ENCODE results near the gene PPARG.
"Not testable (repeated sequence)": the region's sequence is repeated elsewhere in the genome, so short reads cannot be mapped to it uniquely, and the experiment has no call there.

PPARG gene

DNA sequence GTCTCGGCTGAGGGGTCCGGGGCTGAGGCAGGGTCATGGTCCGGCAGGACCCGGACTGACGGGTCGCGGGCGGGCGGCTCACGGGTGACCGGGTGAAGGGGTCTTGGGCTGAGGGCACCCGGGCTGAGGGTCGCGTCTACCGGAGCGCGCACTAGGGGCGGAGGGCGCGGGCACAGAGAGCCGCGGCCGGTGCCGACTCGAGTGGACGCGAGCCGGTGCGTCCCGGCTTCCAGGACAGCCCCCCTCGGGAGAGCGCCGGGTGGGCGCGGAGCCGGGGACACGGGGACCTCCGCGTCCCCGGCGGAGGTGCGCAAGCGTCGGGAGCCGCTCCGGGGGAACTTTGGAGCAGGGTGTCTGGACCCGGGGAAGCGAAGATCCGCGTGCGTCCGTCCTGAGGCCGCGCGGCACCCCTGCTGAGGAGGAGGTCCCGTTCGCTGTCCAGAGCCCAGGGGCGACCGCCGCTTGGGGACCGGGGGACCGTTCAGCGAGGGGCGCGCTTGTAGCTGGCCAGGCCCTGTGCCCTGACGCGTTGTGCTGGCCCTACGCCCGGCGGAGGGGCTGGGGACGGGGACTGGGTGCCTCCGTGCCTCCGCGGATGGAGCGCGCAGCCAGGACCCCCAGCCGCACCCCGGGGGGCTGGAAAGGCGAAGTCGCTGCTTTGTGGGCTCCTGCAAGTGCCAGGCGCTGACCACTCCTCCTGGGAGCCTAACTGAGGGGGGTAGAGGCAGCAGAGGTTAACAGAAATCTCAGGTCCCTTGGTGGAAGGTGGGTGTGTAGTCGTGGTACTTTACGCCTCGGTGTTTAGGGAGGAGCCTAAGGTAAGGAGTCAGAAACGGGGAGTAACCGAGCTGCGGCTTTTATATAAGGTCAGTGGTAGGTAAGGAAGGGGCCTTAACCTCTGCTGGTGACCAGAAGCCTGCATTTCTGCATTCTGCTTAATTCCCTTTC, at the start of gene PPARG:
Gene PPARG, plus strand, starts transcription at position 889 of the 948 bp plus-strand sequence. CDS start 90,642 bp downstream, outside the sequence.
- DNase-seq (ENCODE audit: low read depth in 2 of 2) = no peak

GRCh38 chr3:12239301-12239700, 49.6 kb upstream of the PPARG start:
- DNase-seq (ENCODE audit: low read depth in 2 of 2) = no peak

DNA sequence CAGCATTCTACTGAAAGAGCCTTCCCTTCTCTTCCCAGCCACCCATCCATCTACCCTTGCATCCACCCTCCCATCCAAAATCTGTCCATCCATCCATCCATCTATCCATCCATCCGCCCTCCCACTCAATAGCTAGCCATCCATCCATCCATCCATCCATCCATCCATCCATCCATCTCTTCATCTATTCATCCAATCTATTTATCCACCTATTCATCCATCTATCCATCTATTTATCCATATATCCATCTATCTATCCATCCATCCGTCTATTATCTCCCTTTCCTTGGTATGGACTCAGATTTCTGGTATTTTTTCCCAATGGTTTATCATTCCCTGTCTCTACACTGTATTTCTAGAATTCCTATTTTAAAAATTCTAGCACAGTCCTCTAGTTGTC, 46.1 kb upstream of the PPARG start:
- DNase-seq (ENCODE audit: low read depth in 2 of 2) = no peak

GRCh38 chr3:12246497-12247163, 42.2 kb upstream of the PPARG start:
- no peak for DNase-seq (ENCODE audit: low read depth in 2 of 2)

DNA sequence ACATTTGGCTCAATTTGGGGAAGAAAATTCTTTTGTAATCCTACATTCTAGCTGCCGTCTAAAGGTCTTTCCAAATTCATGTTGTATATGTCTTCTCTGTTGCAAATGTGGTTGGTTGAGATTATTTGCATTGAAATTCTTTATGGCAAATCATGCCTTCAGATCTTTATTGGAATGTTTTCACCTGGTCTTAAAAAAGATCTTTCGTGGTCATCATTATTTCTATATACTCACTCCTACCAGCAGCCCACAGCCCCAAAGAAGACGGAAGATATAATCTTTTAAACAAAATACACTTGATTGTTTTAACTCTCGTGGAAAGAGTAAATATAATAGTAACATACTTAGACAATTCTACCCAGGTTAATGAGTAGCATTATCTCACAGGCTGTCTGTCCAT, 41.5 kb upstream of the PPARG start:
- DNase-seq (ENCODE audit: low read depth in 2 of 2) = no peak

GRCh38 chr3:12249519-12249918, 39.4 kb upstream of the PPARG start:
- no peak for DNase-seq (ENCODE audit: low read depth in 2 of 2)

GRCh38 chr3:12252889-12253288, 36.0 kb upstream of the PPARG start:
- no peak for DNase-seq (ENCODE audit: low read depth in 2 of 2)

GRCh38 chr3:12253516-12254343, 35.1 kb upstream of the PPARG start:
- no peak for DNase-seq (ENCODE audit: low read depth in 2 of 2)

DNA sequence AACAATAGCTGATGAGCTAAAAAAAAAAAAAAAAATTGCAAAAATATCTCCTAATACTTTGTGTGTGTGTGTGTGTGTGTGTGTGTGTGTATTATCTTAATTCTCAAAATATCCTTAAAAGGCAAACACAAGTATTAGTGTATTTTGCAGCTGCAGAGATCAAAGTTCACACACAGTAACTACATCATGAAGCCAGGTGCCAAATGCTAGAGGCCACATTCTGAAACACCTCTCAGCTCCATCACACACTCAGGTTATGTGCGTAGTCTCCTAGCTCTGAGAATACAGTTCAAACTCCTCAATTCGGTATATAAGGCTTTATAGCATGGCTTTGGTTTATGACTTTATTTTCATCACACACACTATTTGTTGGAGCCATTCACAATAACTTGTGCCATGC, 33.5 kb upstream of the PPARG start:
- DNase-seq (ENCODE audit: low read depth in 2 of 2) = no peak

GRCh38 chr3:12258911-12259310, 30.0 kb upstream of the PPARG start:
- no peak for DNase-seq (ENCODE audit: low read depth in 2 of 2)

DNA sequence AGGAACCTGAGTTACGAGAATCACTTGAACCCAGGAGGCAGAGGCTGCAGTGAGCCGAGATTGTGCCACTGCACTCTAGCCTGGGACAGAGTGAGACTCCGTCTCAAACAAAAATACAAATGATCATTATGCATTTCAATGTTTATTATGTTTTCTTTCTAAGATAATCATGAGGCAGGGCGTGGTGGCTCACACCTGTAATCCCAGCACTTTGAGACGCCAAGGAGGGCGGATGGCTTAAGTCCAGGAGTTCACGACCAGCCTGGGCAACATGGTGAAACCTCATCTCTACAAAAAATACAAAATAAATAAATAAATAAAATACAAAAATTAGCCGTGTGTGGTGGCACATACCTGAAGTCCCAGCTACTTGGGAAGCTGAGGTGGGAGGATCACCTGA, 26.7 kb upstream of the PPARG start:
- not testable (repeated sequence) for DNase-seq (ENCODE audit: low read depth in 2 of 2)

GRCh38 chr3:12265508-12265907, 23.4 kb upstream of the PPARG start:
- DNase-seq (ENCODE audit: low read depth in 2 of 2) = no peak

- DNase-seq (ENCODE audit: low read depth in 2 of 2) = no peak
Measured at GRCh38 chr3:12266038-12266437, 22.8 kb upstream of the PPARG start.

GRCh38 chr3:12267376-12268030, 21.4 kb upstream of the PPARG start:
- no peak for DNase-seq (ENCODE audit: low read depth in 2 of 2)

- DNase-seq (ENCODE audit: low read depth in 2 of 2) = no peak
Measured at GRCh38 chr3:12268049-12268735, 20.7 kb upstream of the PPARG start.

- no peak for DNase-seq (ENCODE audit: low read depth in 2 of 2)
Measured at GRCh38 chr3:12270976-12271375, 17.9 kb upstream of the PPARG start.

DNA sequence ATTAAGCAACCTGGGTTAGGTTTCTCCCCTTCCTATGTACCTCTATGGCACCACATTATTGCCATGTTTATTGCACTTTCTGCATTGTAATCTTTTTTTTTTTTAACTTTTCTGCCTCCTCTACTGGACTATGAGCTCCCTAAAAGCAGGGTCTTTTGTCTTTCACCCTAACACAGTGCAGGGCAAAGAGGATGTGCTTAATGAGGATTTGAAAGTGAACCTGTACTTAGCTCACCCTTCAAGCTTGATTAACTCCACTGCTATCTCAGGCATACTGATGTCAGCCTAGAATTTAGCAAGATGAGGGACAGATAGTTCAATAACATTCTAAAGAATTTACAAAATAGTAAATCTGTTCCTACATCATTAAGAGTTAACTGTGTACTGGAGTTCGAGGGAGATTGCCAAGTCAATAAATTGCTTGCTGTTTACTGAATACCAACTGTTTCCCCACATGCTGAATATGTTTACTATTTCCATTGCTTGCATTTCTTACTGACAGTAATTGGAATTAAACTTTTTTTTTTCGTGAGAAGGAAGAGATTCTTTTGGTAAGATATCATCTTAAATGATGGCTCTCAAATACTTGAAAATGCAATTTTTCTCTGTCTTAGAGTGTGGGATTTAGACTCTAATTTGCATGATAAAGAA, 15.7 kb upstream of the PPARG start:
- no peak for DNase-seq (ENCODE audit: low read depth in 2 of 2)

GRCh38 chr3:12275974-12276650, 12.8 kb upstream of the PPARG start:
- no peak for DNase-seq (ENCODE audit: low read depth in 2 of 2)

- not testable (repeated sequence) for DNase-seq (ENCODE audit: low read depth in 2 of 2)
Measured at GRCh38 chr3:12276827-12277226, 12.0 kb upstream of the PPARG start.

- DNase-seq (ENCODE audit: low read depth in 2 of 2) = no peak
Measured at GRCh38 chr3:12278566-12278965, 10.3 kb upstream of the PPARG start.
